Activated CD8-positive, alpha-beta memory T cell treated with anti-CD3 and anti-CD28 coated beads for 4 hours (primary cell): ENCODE results near the gene A1CF.

Source experiments
- DNase-seq, 2 donors: peaks; one replicate each; pipeline ENCODE4 v3.0.0-alpha.2; 2020; ENCODE audit warnings: low read depth in 2 of 2

A1CF gene

DNA sequence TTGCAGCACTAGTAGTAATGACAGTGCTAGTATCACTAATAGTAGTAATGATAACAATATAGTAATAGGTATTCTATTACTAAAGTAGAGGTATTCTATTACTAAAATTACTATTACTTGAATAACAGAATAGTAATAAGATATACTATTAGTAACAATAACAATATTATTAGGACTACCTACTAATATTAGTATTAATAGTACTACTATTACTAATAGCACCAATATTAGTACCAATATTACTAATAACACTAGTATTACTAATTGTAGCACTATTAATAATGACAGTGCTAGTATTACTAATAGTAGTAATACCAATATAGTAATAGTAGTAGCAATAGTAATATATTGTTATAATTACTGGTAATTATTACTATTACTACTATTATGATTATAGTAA, 24.1 kb downstream of the A1CF start:
- DNase-seq = no peak

DNA sequence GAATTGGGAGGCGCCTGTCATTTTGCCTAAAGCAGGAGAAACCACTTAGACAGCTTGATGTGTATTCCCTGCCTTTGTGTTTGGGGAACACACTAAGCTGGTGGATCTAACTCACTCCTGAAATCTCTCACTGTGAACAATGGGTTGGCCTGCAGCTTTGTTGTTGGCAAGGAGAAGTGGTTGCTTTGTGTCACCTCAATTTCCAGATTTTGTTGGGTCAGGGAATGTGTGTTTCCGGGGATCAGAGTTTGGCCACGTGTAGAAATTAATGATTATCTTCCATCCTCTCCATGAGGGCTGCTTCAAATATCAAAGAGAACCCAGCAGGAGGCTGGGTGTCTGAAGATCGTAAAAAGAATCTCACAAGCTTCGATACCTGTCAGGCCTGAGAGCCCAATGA, 27.8 kb downstream of the A1CF start:
- no peak for DNase-seq

DNA sequence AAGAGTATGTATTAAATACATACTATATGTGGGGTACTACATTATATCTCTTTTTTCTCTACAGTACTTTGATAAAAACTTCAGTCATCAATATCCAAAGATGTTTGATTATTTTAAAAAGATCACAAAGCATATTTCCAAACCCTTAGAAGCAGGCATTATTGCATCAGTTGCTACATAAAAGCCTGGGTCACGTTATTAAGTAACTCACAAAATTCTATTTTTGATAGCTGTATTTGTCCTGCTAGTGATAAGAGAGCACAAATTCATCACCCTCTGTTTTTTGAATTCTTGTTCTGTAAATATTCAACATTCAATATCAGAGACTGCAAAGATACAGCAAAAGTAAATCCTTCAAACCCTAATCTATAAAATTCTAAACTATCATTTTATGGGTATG, 30.0 kb downstream of the A1CF start:
- DNase-seq = no peak

- no peak for DNase-seq
Observed at GRCh38 chr10:50855015-50855414, 30.4 kb downstream of the A1CF start.

DNA sequence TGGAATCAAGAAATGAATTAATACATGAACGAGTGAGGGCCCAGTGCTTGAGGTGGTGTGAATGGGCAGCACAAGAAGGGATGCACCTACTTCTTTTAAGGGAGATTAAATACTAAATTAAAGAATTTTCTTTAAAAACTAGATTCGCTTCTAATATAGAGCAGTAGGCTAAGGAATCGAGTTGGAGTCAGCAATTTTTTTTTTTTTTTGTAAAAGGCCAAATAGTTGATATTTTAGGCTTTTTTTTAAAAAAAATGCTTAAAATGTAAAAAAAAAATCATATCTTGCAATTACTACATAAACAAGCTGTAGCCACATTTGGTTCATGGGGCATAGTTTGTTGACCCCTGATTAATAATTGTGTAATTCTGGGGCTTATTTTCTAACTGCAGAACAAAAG, 31.9 kb downstream of the A1CF start:
- DNase-seq = no peak

DNA sequence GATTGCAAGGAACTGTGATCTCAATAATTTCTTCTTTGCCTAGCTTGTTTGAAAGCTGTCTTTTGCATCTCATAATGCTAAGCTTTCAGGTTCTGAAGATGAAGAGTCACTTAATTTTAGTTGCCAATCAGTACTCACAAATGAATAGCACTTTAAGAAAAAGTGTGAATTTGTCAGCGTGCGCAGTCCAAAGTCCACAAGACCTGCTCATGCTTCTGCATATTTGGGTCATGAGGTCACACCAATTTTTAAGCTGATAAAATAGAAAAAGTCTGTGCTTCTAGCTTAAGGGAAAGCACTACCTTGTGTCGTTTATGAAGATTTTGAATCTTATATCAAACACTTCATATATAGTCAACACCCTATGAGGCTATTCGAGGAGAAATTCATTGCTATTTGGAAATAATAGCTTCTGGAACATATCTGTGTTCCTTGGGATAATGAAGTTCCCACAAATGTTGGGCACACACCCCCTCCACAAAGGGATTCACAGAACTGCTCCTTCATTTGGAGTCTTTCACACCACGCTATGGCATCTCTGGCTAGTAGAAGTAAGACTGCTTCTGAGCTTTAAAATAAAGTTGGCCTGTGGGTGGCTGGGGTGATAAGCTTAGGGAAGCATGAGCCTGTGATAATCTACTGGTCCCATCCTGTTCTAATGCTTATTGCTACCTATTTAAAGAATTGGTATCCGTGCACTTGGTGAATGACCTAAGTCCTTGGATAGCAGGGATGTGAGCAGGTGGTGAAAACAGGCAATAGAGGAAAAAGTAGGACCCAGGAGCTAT, 33.3 kb downstream of the A1CF start:
- no peak for DNase-seq

DNA sequence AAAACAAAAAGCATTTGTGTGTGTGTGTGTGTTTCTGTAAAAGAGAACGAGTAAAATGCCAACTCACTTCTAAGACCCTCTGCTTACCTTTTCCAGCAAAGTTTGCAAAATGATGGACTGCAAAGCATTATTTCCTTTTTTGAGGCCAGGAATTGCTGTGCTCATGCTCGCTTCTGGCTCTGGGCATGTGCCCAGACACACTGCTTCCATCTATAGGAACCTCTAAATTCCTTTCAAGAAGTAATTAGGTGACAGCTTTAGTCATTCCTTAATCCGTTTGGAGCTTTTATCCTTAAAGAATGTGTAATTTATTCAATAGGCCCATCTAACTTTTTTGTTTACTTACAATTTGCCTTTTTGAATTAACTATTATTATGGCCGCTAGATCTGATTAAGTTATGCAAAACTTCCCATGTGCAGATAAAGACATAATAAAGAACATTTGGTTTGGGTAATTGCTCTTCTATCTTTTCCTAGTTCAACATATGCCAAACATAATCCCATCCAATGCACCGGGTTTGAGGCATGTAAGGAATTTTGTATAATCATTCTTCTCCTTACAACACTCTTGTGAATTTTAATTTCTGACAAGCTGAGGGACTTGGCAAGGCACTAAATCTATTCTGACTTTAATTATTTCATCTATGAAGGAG, 34.7 kb downstream of the A1CF start:
- DNase-seq = no peak

DNA sequence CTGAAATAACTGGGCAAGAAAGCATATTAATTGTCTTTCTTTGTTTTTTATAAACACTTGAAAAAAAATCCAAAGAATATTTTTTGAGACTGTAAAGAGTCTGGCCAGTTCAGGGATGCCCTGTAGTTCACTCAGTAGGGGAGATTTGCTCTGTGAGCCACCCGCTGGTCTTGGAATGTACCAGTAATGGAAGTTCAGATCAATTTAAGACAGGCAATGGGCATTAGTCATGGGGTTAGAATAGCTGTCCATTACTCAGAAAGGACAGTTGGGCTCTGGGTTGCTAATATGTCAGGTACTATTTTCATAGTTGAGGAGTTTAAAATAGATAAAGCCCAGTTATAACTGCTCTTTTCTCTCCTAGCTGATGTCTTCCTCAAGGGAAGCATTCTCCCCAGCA, 38.7 kb downstream of the A1CF start:
- no peak for DNase-seq

DNA sequence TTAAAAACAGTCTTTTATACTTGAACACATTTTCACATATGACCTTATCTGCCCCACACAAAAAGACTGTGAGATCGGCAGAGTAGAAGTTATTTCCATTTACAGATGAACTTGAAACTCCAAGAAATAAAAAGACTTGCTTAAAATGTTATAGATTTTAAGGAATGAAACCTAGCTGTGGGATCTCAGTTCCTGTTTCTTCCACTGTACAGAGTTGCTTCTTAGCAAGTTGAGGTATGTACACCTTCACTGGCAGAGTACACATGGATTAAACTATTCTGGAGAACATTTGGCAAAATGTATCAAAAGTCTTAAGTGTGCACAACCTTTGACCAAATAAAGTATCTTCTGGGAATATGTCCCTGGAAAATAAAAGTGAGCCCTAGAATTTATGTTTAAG, 48.3 kb downstream of the A1CF start:
- no peak for DNase-seq

GRCh38 chr10:50832171-50832751, 53.2 kb downstream of the A1CF start:
- no peak for DNase-seq

GRCh38 chr10:50830066-50830465, 55.4 kb downstream of the A1CF start:
- DNase-seq = no peak

GRCh38 chr10:50824782-50825181, 60.6 kb downstream of the A1CF start:
- no peak for DNase-seq

GRCh38 chr10:50823789-50824188, 61.6 kb downstream of the A1CF start:
- DNase-seq = no peak

DNA sequence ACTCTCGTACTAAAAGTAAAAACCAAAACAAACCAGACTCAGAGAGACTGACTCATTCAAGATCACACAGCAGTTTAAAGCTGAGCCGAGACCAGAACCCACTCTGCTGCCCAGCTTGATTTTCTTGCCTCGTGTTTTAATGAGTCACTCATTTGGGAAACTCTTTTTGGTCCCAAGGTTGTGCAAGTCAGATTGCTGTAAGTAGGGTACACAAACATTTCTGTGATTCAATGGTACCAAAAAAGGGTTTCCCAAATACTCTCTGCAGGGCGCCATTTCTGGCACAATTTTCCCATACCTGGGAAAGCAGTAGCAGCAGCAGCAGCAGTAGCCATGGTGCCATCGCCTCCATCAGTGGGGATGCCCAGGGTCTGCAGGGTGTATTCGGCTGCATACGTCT, 75.8 kb downstream of the A1CF start:
- no peak for DNase-seq

DNA sequence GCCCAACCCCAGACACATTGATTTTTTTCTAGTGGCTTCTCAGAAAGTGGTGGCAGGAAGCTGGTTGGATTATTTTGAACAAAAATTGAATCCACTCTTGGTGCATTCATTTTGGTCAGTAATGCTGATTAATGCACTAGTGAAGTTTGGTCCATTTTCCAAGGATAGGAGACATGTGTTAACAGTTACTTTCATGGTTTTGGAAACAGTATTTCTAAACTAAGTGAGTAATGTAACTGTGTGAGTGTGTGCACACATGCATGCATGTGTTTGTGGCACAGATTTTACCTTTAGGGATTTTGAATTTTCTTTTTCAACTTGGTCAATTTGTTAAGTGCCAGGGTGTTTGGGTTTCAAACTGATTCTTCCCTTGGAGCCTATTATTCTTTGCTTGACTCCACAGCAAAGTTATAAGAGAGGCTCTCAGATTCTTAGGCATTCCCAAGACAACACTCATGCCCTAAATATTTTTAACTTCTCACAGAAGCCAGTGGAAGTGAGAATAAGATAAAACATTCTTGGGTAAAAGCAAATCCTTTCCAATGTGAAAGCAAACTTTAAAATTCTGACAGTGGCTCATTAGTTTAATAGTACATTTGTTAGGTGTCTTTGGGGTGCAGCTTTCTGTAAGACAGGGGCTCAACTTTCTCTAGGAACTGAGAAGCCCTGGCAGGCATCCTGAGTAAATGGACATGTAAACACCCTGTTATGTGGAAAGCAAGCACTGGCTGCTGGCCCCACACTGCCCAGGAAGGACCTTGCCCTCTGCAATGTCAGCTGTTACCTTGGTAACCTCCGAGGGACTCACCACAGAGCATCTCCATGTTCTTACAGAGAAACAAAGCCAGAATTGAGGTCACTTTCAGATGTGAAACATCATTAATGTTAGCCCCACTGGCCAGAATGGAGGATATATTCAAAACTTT, 77.3 kb downstream of the A1CF start:
- no peak for DNase-seq

DNA sequence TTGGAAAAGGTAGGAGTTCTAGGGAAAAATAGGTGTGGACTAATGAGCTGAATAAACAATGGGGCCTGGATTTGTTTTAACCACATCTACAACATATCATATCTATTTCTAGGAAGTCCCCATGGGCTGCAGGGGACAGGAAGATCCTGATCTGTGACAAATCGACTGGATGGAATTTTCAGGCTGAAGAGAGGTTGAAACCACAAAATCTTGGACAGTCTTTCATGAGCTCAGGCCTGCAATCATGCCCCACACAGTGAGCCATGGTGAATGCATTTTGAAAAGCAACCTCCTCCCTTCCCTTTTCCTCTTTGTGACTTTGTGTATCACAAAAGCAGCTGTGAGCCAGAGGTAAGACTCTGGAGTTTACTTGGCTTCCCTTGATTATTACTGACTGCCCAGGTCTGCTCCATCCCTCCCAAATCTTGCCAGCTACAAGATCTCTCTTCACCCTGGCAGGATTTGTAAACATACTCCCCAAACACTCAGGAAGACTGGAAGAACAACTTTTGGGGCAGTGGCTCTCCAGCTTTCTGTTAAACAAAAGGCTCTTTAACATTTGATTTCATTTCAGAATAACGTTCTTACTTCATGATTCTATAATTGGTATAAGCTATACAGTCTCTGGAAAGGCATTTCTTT, 79.3 kb downstream of the A1CF start:
- DNase-seq = no peak

GRCh38 chr10:50799595-50799994, 85.8 kb downstream of the A1CF start:
- DNase-seq = no peak

GRCh38 chr10:50798297-50798696, 87.1 kb downstream of the A1CF start:
- no peak for DNase-seq

DNA sequence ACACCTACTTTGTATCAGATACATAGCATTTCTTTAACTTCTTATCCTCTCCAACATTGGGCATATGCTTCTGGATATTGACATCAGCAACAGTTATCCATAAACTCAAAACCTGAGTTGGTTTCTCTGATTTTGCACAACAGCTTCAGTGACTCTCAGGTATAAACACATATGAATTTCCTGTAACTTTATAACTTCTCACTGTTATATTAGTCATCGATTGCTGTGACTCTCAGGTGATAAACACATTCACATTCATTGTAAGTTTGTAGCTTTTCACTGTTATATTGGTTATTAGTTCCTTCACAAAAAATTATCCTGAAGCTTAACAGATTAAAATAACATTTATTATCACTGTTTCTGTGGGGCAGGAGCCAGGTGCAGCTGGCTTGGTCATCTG, 88.7 kb downstream of the A1CF start:
- no peak for DNase-seq

DNA sequence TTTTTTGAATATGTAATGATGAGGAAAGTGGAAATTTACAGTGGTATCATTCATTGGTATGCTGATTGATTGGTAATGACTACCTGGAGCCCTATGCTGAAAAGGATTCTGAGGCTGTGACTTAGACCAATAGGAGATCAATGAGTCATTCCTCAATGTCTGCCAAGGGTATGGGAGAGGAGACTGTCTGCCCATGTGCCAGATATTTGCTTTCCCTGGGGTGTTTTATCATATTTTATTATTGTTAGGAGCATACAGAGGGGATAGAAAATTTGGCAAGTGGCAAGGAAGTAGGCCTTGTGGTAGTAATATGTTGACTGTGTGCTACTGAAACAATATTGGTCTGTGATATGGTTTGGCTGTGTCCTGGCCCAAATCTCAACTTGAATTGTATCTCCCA, 90.9 kb downstream of the A1CF start:
- DNase-seq = no peak
